DND-41 (cell line): Measurements from ENCODE around the gene PHF3.

Experiments used
- CTCF ChIP-seq: IDR thresholded peaks from 2 replicates; pipeline ENCODE4 v1.5.1; 2012; ENCODE audit warnings: borderline replicate concordance, low read length, moderate library complexity, mild to moderate bottlenecking; ENCODE audit not compliant: poor library complexity, severe bottlenecking; ENCODE audit errors: extremely low read depth
- EZH2 ChIP-seq: IDR thresholded peaks from 3 replicates; pipeline ENCODE4 v1.6.1; 2012; ENCODE audit warnings: borderline replicate concordance, low read depth, mild to moderate bottlenecking, moderate library complexity, low read length, inconsistent platforms; ENCODE audit not compliant: severe bottlenecking

GRCh38 chr6:63705707-63706106 is 70.1 kb downstream of the PHF3 start:
- TF ChIP-seq CTCF (no peak), EZH2 (no peak)
